PC-3 (cell line): ENCODE results near the gene METAP1. TPM values are rescaled to one million over a fixed set of nuclear protein-coding genes. Genes with fewer than 3 reads are reported as not detected.
A peak's percentile ranks its signal among the peaks of the same experiment; 100 is the strongest.

ENCODE experiments used
- ATAC-seq: fragments of 200-7000 bp; cut with Tn5 transposase; 2 replicates; pipeline ENCODE4 v1.9.1; 2020; ENCODE audit warnings: mild to moderate bottlenecking, moderate library complexity
- Bru-seq: library from RNA; stranded (reverse); fragments of 400-500 nt; gene quantifications from one replicate; lab custom pipeline; 2021; lab: Mats Ljungman, UMichigan
- BruChase-seq, 2 experiments: library from RNA; stranded (reverse); fragments of 400-500 nt; gene quantifications; one replicate each; lab custom pipeline; 2021; lab: Mats Ljungman, UMichigan
- BruUV-seq: library from RNA; stranded (reverse); fragments of 400-500 nt; replicated peaks from 2 replicates; lab custom pipeline; 2021; lab: Mats Ljungman, UMichigan
- CTCF ChIA-PET: fragments of 300-600 bp; sonication (Branson Sonifier 250); formaldehyde crosslinking; loops from one replicate; lab custom pipeline; 2022; ENCODE audit warnings: antibody characterized with exemption; lab: Charles Lee
- POLR2A ChIA-PET: fragments of 300-600 bp; sonication (Branson Sonifier 250); formaldehyde crosslinking; loops from one replicate; lab custom pipeline; 2022; ENCODE audit warnings: antibody characterized with exemption; ENCODE audit not compliant: unreplicated experiment; lab: Charles Lee
- DNase-seq: peaks from one replicate; pipeline ENCODE4 v3.0.0-alpha.2; 2015
- H2AFZ ChIP-seq: fragments of 300-600 bp; sonication (generic); 2 replicates; pipeline ENCODE4 v1.6.0; 2016; ENCODE audit warnings: antibody characterized with exemption, low read length
- H3F3A ChIP-seq: fragments of 300-600 bp; sonication (generic); one replicate; pipeline ENCODE4 v1.6.0; 2017; ENCODE audit warnings: antibody characterized with exemption, low read length, control low read depth, mild to moderate bottlenecking; ENCODE audit not compliant: unreplicated experiment
- H3K27ac ChIP-seq: fragments of 300-600 bp; sonication (generic); 2 replicates; pipeline ENCODE4 v1.5.1; 2016; ENCODE audit warnings: mild to moderate bottlenecking, low read length
- H3K27me3 ChIP-seq: fragments of 300-600 bp; sonication (generic); 2 replicates; pipeline ENCODE4 v1.6.1; 2016; ENCODE audit warnings: low read length, mixed read lengths
- H3K36me3 ChIP-seq: fragments of 300-600 bp; sonication (generic); 2 replicates; pipeline ENCODE4 v1.6.1; 2016; ENCODE audit warnings: low read depth, mixed run types, low read length, mixed read lengths
- H3K4me1 ChIP-seq: fragments of 300-600 bp; sonication (generic); 2 replicates; pipeline ENCODE4 v1.5.1; 2016; ENCODE audit warnings: low read length; ENCODE audit not compliant: insufficient read depth
- H3K4me2 ChIP-seq: fragments of 300-600 bp; sonication (generic); 2 replicates; pipeline ENCODE4 v1.6.0; 2016; ENCODE audit warnings: low read length
- H3K4me3 ChIP-seq: fragments of 300-600 bp; sonication (generic); 2 replicates; pipeline ENCODE4 v1.5.1; 2016; ENCODE audit warnings: mild to moderate bottlenecking, low read length, mixed read lengths
- H3K79me2 ChIP-seq: fragments of 300-600 bp; sonication (generic); 2 replicates; pipeline ENCODE4 v1.6.1; 2017; ENCODE audit warnings: low read length, mixed read lengths
- H3K9ac ChIP-seq: fragments of 300-600 bp; sonication (generic); 2 replicates; pipeline ENCODE4 v1.6.0; 2016; ENCODE audit warnings: mild to moderate bottlenecking, low read length
- H3K9me2 ChIP-seq: fragments of 300-600 bp; sonication (generic); replicated peaks from 2 replicates; pipeline ENCODE4 v1.6.1; 2016; ENCODE audit warnings: mixed run types, low read length, mixed read lengths
- H3K9me3 ChIP-seq: fragments of 300-600 bp; sonication (generic); 2 replicates; pipeline ENCODE4 v1.6.1; 2016; ENCODE audit warnings: low read length, mixed read lengths
- H4K20me1 ChIP-seq: fragments of 300-600 bp; sonication (generic); 2 replicates; pipeline ENCODE4 v1.6.1; 2016; ENCODE audit warnings: low read length, mixed read lengths
- CTCF ChIP-seq: fragments of 300-600 bp; sonication (generic); conservative IDR thresholded peaks from 2 replicates; pipeline ENCODE4 v1.5.1; 2017; ENCODE audit warnings: antibody characterized with exemption, low read depth, mild to moderate bottlenecking, low read length
- EZH2 ChIP-seq: fragments of 300-600 bp; sonication (generic); IDR thresholded peaks from one replicate; pipeline ENCODE4 v1.6.1; 2017; ENCODE audit warnings: antibody characterized with exemption, mild to moderate bottlenecking, low read length; ENCODE audit not compliant: unreplicated experiment
- EZH2phosphoT487 ChIP-seq: fragments of 300-600 bp; sonication (generic); IDR thresholded peaks from 2 replicates; pipeline ENCODE4 v1.6.1; 2018; ENCODE audit warnings: mild to moderate bottlenecking, antibody characterized with exemption, low read length, borderline replicate concordance
- intact Hi-C: fragments of 100-400 bp; cut with micrococcal nuclease; formaldehyde crosslinking; loops from 2 replicates; pipeline ENCODE4 v1.9.0; 2023
- long read RNA-seq: library from polyadenylated mRNA; unstranded; transcript quantifications from one replicate; pipeline ENCODE4 v2.0.0, GENCODE V29; 2021; ENCODE audit not compliant: unreplicated experiment
- total RNA-seq: library from RNA; depleted of rRNA; stranded (reverse); fragments of >200 nt; gene quantifications from 2 replicates; pipeline ENCODE4 v1.2.3, GENCODE V29; 2014; rRNA removed

Gene METAP1
- 53.9 and 54.8 TPM in 2 replicates for total RNA-seq
- Bru-seq, nascent RNA = percentile 75 among the genes with signal in this experiment
- percentile 71 among the genes with signal in this experiment for BruChase-seq, experiment 1, labeled RNA remaining after a 6-hour chase
- BruChase-seq, experiment 2, labeled RNA remaining after a 2-hour chase = percentile 71 among the genes with signal in this experiment
- long read RNA-seq, transcript METAP1-201 (11 exons, 2,791 nt) = major isoform, 64 of 90 reads
- long read RNA-seq, partial matches to known transcripts = 3 of 90 reads
- long read RNA-seq, other reads (novel, unspliced or antisense) = 23 of 90 reads

GRCh38 chr4:98995183-98996055, at the start of gene METAP1:
TSS of gene METAP1 (plus strand) at chr4:98995721. CDS start at chr4:98995754, 33 bp downstream.
- POLR2A ChIA-PET = interaction anchor here (0.6 kb wide), 2 partner anchors 11 to 66 kb away, joined by 3 to 4 read pairs; no protein-coding TSS in a partner anchor
- no peaks in the 10 kb centered on the region for H3F3A ChIP-seq
- H3K4me3 ChIP-seq = peak within 1 kb of the TSS; percentile 94
- no peaks in the 10 kb centered on the region for H3K9me2 ChIP-seq
- H3K4me2 ChIP-seq = peak within 1 kb of the TSS; percentile 92
- no peaks in the 10 kb centered on the region for H3K27me3 ChIP-seq
- CTCF ChIA-PET = interaction anchor here (0.6 to 2.7 kb wide), 10 partner anchors 34 to 852 kb away, joined by 3 to 28 read pairs (median 4); partner anchors contain the start of gene ADH5
- no peak for TF ChIP-seq EZH2phosphoT487
- TF ChIP-seq EZH2 = no peak
- TF ChIP-seq CTCF = peak; percentile 67
- BruUV-seq = no TSS peak
- peaks cover 28% of the 10 kb centered on the region for H4K20me1 ChIP-seq
- no peaks in the 10 kb centered on the region; the same call in 1 of the 2 replicates for H3K36me3 ChIP-seq
- peak within 1 kb of the TSS; percentile 97 for H2AFZ ChIP-seq
- DNase-seq (peak; percentile 90), ATAC-seq (peak; percentile 81)
- peaks cover 20% of the 10 kb centered on the region for H3K4me1 ChIP-seq
- H3K9ac ChIP-seq = peak within 1 kb of the TSS; percentile 84
- H3K9me3 ChIP-seq = no peaks in the 10 kb centered on the region
- peaks cover 48% of the 10 kb centered on the region for H3K79me2 ChIP-seq
- intact Hi-C loops = loop anchor here (1.0 kb wide), 4 partner anchors 56 to 410 kb away; partner anchors contain the start of gene ADH5
- peak within 1 kb of the TSS; percentile 56 for H3K27ac ChIP-seq

GRCh38 chr4:98946359-98946758, 49.2 kb upstream of the METAP1 start:
- no peaks in the 10 kb centered on the region for H4K20me1 ChIP-seq
- DNase-seq (peak; percentile 56), ATAC-seq (peak; percentile 90)
- peaks cover 14% of the 10 kb centered on the region for H3K4me1 ChIP-seq
- no peak overlapping the region for H3K9ac ChIP-seq
- no peaks in the 10 kb centered on the region for H3K9me3 ChIP-seq
- H3K4me3 ChIP-seq = no peak overlapping the region
- ChIA-PET CTCF (no interaction called here), POLR2A (interaction anchor here (0.7 kb wide), 2 partner anchors 29 to 917 kb away, joined by 3 to 5 read pairs; no protein-coding TSS in a partner anchor)
- peak overlapping the region; percentile 6; the same call in 1 of the 2 replicates for H3K4me2 ChIP-seq
- H3K36me3 ChIP-seq = no peaks in the 10 kb centered on the region
- no TSS peak for BruUV-seq
- no peak overlapping the region for H3K27ac ChIP-seq
- H2AFZ ChIP-seq = peak overlapping the region; percentile 13; the same call in 1 of the 2 replicates
- no peaks in the 10 kb centered on the region for H3K9me2 ChIP-seq
- H3K27me3 ChIP-seq = no peaks in the 10 kb centered on the region
- no peaks in the 10 kb centered on the region for H3F3A ChIP-seq
- intact Hi-C loops = no loop called here
- H3K79me2 ChIP-seq = no peaks in the 10 kb centered on the region
- no peak for TF ChIP-seq EZH2
- no peak for TF ChIP-seq EZH2phosphoT487
- TF ChIP-seq CTCF = no peak
